ENCODE results near the gene KATNIP.

DNA sequence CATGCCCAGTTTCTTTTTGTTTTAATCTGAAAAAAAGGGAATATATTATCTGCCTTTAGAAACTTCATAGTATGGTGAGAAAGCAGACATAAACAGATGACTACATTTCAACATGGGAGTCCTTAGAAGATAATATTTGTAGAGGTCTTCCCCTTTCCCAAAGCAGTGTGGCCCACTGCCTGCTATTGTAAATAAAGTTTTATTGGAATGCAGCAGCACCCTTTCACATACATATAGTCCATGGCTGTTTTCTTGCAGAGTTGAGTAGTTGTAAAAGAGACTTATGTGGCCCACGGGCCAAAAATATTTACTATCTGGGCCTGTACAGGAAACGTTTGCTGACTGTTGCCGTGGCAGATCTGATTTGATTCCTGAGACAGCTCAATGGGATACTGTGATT is 8.5 kb downstream of the KATNIP start:
- TF ChIP-seq EZH2 (IDR thresholded peaks at IDR 0.05; ENCODE audit: low read length, unreplicated experiment) = no peak
- TF ChIP-seq, protein P1, sequence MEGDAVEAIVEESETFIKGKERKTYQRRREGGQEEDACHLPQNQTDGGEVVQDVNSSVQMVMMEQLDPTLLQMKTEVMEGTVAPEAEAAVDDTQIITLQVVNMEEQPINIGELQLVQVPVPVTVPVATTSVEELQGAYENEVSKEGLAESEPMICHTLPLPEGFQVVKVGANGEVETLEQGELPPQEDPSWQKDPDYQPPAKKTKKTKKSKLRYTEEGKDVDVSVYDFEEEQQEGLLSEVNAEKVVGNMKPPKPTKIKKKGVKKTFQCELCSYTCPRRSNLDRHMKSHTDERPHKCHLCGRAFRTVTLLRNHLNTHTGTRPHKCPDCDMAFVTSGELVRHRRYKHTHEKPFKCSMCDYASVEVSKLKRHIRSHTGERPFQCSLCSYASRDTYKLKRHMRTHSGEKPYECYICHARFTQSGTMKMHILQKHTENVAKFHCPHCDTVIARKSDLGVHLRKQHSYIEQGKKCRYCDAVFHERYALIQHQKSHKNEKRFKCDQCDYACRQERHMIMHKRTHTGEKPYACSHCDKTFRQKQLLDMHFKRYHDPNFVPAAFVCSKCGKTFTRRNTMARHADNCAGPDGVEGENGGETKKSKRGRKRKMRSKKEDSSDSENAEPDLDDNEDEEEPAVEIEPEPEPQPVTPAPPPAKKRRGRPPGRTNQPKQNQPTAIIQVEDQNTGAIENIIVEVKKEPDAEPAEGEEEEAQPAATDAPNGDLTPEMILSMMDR (conservative IDR thresholded peaks at IDR 0.05; ENCODE audit: low read depth, low read length) = no peak
